Karpas-422 (cell line): ENCODE data around the gene SEC24D. TPM values are rescaled to one million over a fixed set of nuclear protein-coding genes. Genes with fewer than 3 reads are reported as not detected.

ENCODE experiments used
- DNase-seq: peaks from one replicate; pipeline ENCODE4 v3.0.0-alpha.2; 2015
- H2AFZ ChIP-seq: fragments of 200-600 bp; sonication (generic); 2 replicates; pipeline ENCODE4 v1.6.1; 2014; ENCODE audit warnings: antibody characterized with exemption, low read length, mixed read lengths
- H3K27ac ChIP-seq: fragments of 200-600 bp; sonication (generic); 2 replicates; pipeline ENCODE4 v1.5.1; 2014; ENCODE audit warnings: mild to moderate bottlenecking, low read length, moderate library complexity
- H3K27me3 ChIP-seq: fragments of 200-600 bp; sonication (generic); 2 replicates; pipeline ENCODE4 v1.6.1; 2014; ENCODE audit warnings: low read length, mixed read lengths
- H3K36me3 ChIP-seq: fragments of 200-600 bp; sonication (generic); 2 replicates; pipeline ENCODE4 v1.6.1; 2014; ENCODE audit warnings: low read length, mixed read lengths; ENCODE audit not compliant: insufficient read depth
- H3K4me1 ChIP-seq: fragments of 200-600 bp; sonication (generic); 2 replicates; pipeline ENCODE4 v1.6.1; 2014; ENCODE audit warnings: mild to moderate bottlenecking, low read length, mixed read lengths
- H3K4me2 ChIP-seq: fragments of 200-600 bp; sonication (generic); 2 replicates; pipeline ENCODE4 v1.6.1; 2014; ENCODE audit warnings: low read length, low read depth, mild to moderate bottlenecking; ENCODE audit not compliant: poor library complexity, severe bottlenecking
- H3K4me3 ChIP-seq: fragments of 200-600 bp; sonication (generic); 2 replicates; pipeline ENCODE4 v1.5.1; 2014; ENCODE audit warnings: mild to moderate bottlenecking, antibody characterized with exemption, low read length, mixed read lengths
- H3K79me2 ChIP-seq: fragments of 200-600 bp; sonication (generic); 2 replicates; pipeline ENCODE4 v1.6.1; 2014; ENCODE audit warnings: mild to moderate bottlenecking, low read length, mixed read lengths
- H3K9ac ChIP-seq: fragments of 200-600 bp; sonication (generic); 2 replicates; pipeline ENCODE4 v1.6.0; 2014; ENCODE audit warnings: low read length
- H3K9me2 ChIP-seq: fragments of 200-600 bp; sonication (generic), shearing (Covaris generic); replicated peaks from 2 replicates; pipeline ENCODE4 v1.6.0; 2014; ENCODE audit warnings: mild to moderate bottlenecking, low read length, moderate library complexity; ENCODE audit not compliant: insufficient read depth
- H3K9me3 ChIP-seq: fragments of 300-700, 200-600 bp; sonication (generic); 2 replicates; pipeline ENCODE4 v1.6.1; 2014; ENCODE audit warnings: low read length, mixed read lengths
- H4K20me1 ChIP-seq: fragments of 200-600 bp; sonication (generic); 2 replicates; pipeline ENCODE4 v1.6.1; 2014; ENCODE audit warnings: mild to moderate bottlenecking, antibody characterized with exemption, low read length, low read depth; ENCODE audit not compliant: insufficient read depth
- total RNA-seq: library from RNA; depleted of rRNA; stranded (reverse); fragments of >200 nt; shearing (Covaris generic); gene quantifications from 2 replicates; pipeline ENCODE4 v1.2.3, GENCODE V29; 2014; ENCODE audit warnings: low replicate concordance

Gene SEC24D
- total RNA-seq, 1 experiment from 2014 or later: 65.0 TPM

- Histone ChIP-seq H3K79me2 (peaks cover 92% of the 10 kb centered on the region), H3K27me3 (no peaks in the 10 kb centered on the region), H3K9me2 (no peaks in the 10 kb centered on the region), H4K20me1 (no peaks in the 10 kb centered on the region), H2AFZ (no peak overlapping the region), H3K36me3 (peaks cover 31% of the 10 kb centered on the region), H3K4me3 (no peak overlapping the region), H3K9me3 (no peaks in the 10 kb centered on the region), H3K9ac (no peak overlapping the region), H3K4me1 (peaks cover 20% of the 10 kb centered on the region), H3K4me2 (no peak overlapping the region), H3K27ac (no peak overlapping the region)
- DNase-seq: no peak
Observed at GRCh38 chr4:118825799-118826198, 10.1 kb downstream of the SEC24D start.

- Histone ChIP-seq H3K36me3 (peaks cover 29% of the 10 kb centered on the region), H2AFZ (no peak overlapping the region), H3K27ac (no peak overlapping the region), H4K20me1 (no peaks in the 10 kb centered on the region), H3K4me2 (no peak overlapping the region), H3K79me2 (peaks cover 91% of the 10 kb centered on the region), H3K9me2 (no peaks in the 10 kb centered on the region), H3K27me3 (no peaks in the 10 kb centered on the region), H3K4me1 (peaks cover 20% of the 10 kb centered on the region), H3K9me3 (no peaks in the 10 kb centered on the region), H3K4me3 (no peak overlapping the region), H3K9ac (no peak overlapping the region)
- no peak for DNase-seq
Observed at GRCh38 chr4:118824141-118824540, 11.8 kb downstream of the SEC24D start.

- H3K4me2 ChIP-seq: no peak overlapping the region
- H4K20me1 ChIP-seq: no peaks in the 10 kb centered on the region
- no peaks in the 10 kb centered on the region for H3K27me3 ChIP-seq
- H3K9ac ChIP-seq: no peak overlapping the region
- no peak overlapping the region for H2AFZ ChIP-seq
- H3K4me1 ChIP-seq: peaks cover 20% of the 10 kb centered on the region
- no peaks in the 10 kb centered on the region for H3K9me2 ChIP-seq
- H3K9me3 ChIP-seq: no peaks in the 10 kb centered on the region
- H3K4me3 ChIP-seq: no peak overlapping the region
- no peak for DNase-seq
- no peak overlapping the region for H3K27ac ChIP-seq
- H3K79me2 ChIP-seq: peaks cover 91% of the 10 kb centered on the region
- peaks cover 29% of the 10 kb centered on the region for H3K36me3 ChIP-seq
Observed at GRCh38 chr4:118823471-118823870, 12.5 kb downstream of the SEC24D start.

- H3K27ac ChIP-seq: no peak overlapping the region
- no peak overlapping the region for H3K4me2 ChIP-seq
- no peaks in the 10 kb centered on the region for H3K9me2 ChIP-seq
- H2AFZ ChIP-seq: no peak overlapping the region
- H3K79me2 ChIP-seq: peaks cover 89% of the 10 kb centered on the region
- peaks cover 18% of the 10 kb centered on the region; the same call in 1 of the 2 replicates for H3K4me1 ChIP-seq
- no peaks in the 10 kb centered on the region for H4K20me1 ChIP-seq
- peaks cover 33% of the 10 kb centered on the region for H3K36me3 ChIP-seq
- no peak overlapping the region for H3K9ac ChIP-seq
- no peak for DNase-seq
- H3K4me3 ChIP-seq: no peak overlapping the region
- H3K9me3 ChIP-seq: no peaks in the 10 kb centered on the region
- no peaks in the 10 kb centered on the region for H3K27me3 ChIP-seq
Observed at GRCh38 chr4:118821590-118822293, 14.2 kb downstream of the SEC24D start.

- H3K4me2 ChIP-seq: no peak overlapping the region
- no peak overlapping the region for H3K9ac ChIP-seq
- H3K36me3 ChIP-seq: peaks cover 47% of the 10 kb centered on the region
- no peak overlapping the region for H3K27ac ChIP-seq
- H3K9me3 ChIP-seq: no peaks in the 10 kb centered on the region
- H4K20me1 ChIP-seq: no peaks in the 10 kb centered on the region
- no peaks in the 10 kb centered on the region for H3K27me3 ChIP-seq
- H3K4me1 ChIP-seq: peaks cover 7% of the 10 kb centered on the region; the same call in 1 of the 2 replicates
- H3K4me3 ChIP-seq: no peak overlapping the region
- H2AFZ ChIP-seq: no peak overlapping the region
- peaks cover 55% of the 10 kb centered on the region for H3K79me2 ChIP-seq
- DNase-seq: no peak
- no peaks in the 10 kb centered on the region for H3K9me2 ChIP-seq
Observed at GRCh38 chr4:118817178-118817930, 18.6 kb downstream of the SEC24D start.

GRCh38 chr4:118816538-118817177 is 19.3 kb downstream of the SEC24D start:
- no peak overlapping the region for H3K4me3 ChIP-seq
- H3K27me3 ChIP-seq: no peaks in the 10 kb centered on the region
- H4K20me1 ChIP-seq: no peaks in the 10 kb centered on the region
- H3K79me2 ChIP-seq: peaks cover 48% of the 10 kb centered on the region
- no peak for DNase-seq
- H3K9me2 ChIP-seq: no peaks in the 10 kb centered on the region
- H3K9ac ChIP-seq: no peak overlapping the region
- H3K4me2 ChIP-seq: no peak overlapping the region
- no peak overlapping the region for H3K27ac ChIP-seq
- peaks cover 44% of the 10 kb centered on the region for H3K36me3 ChIP-seq
- H2AFZ ChIP-seq: no peak overlapping the region
- H3K4me1 ChIP-seq: peaks cover 7% of the 10 kb centered on the region; the same call in 1 of the 2 replicates
- no peaks in the 10 kb centered on the region for H3K9me3 ChIP-seq

GRCh38 chr4:118814891-118815290 is 21.0 kb downstream of the SEC24D start:
- Histone ChIP-seq H3K36me3 (peaks cover 54% of the 10 kb centered on the region), H2AFZ (no peak overlapping the region)

GRCh38 chr4:118814058-118814457 is 21.9 kb downstream of the SEC24D start:
- no peak overlapping the region for H2AFZ ChIP-seq
- H3K4me1 ChIP-seq: peaks cover 7% of the 10 kb centered on the region; the same call in 1 of the 2 replicates
- peaks cover 44% of the 10 kb centered on the region for H3K79me2 ChIP-seq
- no peaks in the 10 kb centered on the region for H3K9me2 ChIP-seq
- peaks cover 58% of the 10 kb centered on the region for H3K36me3 ChIP-seq
- no peak overlapping the region for H3K4me2 ChIP-seq
- no peaks in the 10 kb centered on the region for H3K27me3 ChIP-seq
- no peak overlapping the region for H3K4me3 ChIP-seq
- DNase-seq: no peak
- no peak overlapping the region for H3K9ac ChIP-seq
- H4K20me1 ChIP-seq: no peaks in the 10 kb centered on the region
- no peaks in the 10 kb centered on the region for H3K9me3 ChIP-seq
- H3K27ac ChIP-seq: no peak overlapping the region

More at GRCh38 chr4:118814891-118815290, 21.0 kb downstream of the SEC24D start:
- Histone ChIP-seq H3K4me1 (peaks cover 7% of the 10 kb centered on the region; the same call in 1 of the 2 replicates), H3K9me2 (no peaks in the 10 kb centered on the region), H3K27ac (no peak overlapping the region), H3K4me3 (no peak overlapping the region), H3K27me3 (no peaks in the 10 kb centered on the region), H3K9me3 (no peaks in the 10 kb centered on the region), H4K20me1 (no peaks in the 10 kb centered on the region), H3K4me2 (no peak overlapping the region), H3K79me2 (peaks cover 46% of the 10 kb centered on the region), H3K9ac (no peak overlapping the region)
- DNase-seq: no peak
